Trophoblast cell (in vitro differentiated cells and primary cell): ENCODE data around the gene TAT.

ENCODE experiments used
- DNase-seq, 2 donors: peaks; one replicate each; pipeline ENCODE4 v3.0.0-alpha.2; 2016
- H2AFZ ChIP-seq: 2 replicates; pipeline ENCODE4 v1.6.1; 2013; ENCODE audit warnings: low read length, moderate library complexity, mild to moderate bottlenecking; ENCODE audit not compliant: insufficient read depth, poor library complexity
- H2AK5ac ChIP-seq: 2 replicates; pipeline ENCODE4 v1.6.1; 2013; ENCODE audit warnings: mild to moderate bottlenecking, low read length
- H2BK120ac ChIP-seq: 2 replicates; pipeline ENCODE4 v1.6.1; 2013; ENCODE audit warnings: low read length, mild to moderate bottlenecking, moderate library complexity; ENCODE audit not compliant: insufficient read depth, poor library complexity
- H2BK12ac ChIP-seq: 2 replicates; pipeline ENCODE4 v1.6.1; 2013; ENCODE audit warnings: mild to moderate bottlenecking, low read length, moderate library complexity
- H2BK5ac ChIP-seq: 2 replicates; pipeline ENCODE4 v1.6.1; 2013; ENCODE audit warnings: low read length, low read depth, moderate library complexity, mild to moderate bottlenecking; ENCODE audit not compliant: poor library complexity
- H3K14ac ChIP-seq: 2 replicates; pipeline ENCODE4 v1.6.1; 2013; ENCODE audit warnings: mild to moderate bottlenecking, low read length
- H3K18ac ChIP-seq: 2 replicates; pipeline ENCODE4 v1.6.1; 2013; ENCODE audit warnings: mild to moderate bottlenecking, low read length
- H3K23ac ChIP-seq: 2 replicates; pipeline ENCODE4 v1.6.1; 2013; ENCODE audit warnings: low read length
- H3K27ac ChIP-seq: 2 replicates; pipeline ENCODE4 v1.5.1; 2013; ENCODE audit warnings: low read depth, mild to moderate bottlenecking, inconsistent platforms, low read length, moderate library complexity
- H3K27me3 ChIP-seq: 2 replicates; pipeline ENCODE4 v1.6.1; 2013; ENCODE audit warnings: inconsistent platforms, mild to moderate bottlenecking, low read length, moderate library complexity; ENCODE audit not compliant: insufficient read depth
- H3K36me3 ChIP-seq, 2 experiments: 1 replicate in 1 of 2; 2 replicates in 1 of 2; pipeline ENCODE4 v1.6.1; 2013; ENCODE audit warnings: low read length in 2 of 2, mild to moderate bottlenecking in 2 of 2, moderate library complexity in 1 of 2; ENCODE audit not compliant: insufficient read depth in 2 of 2, control insufficient read depth in 1 of 2
- H3K4ac ChIP-seq: 2 replicates; pipeline ENCODE4 v1.6.1; 2013; ENCODE audit warnings: low read depth, mild to moderate bottlenecking, low read length, moderate library complexity
- H3K4me1 ChIP-seq, 2 experiments: 1 replicate in 1 of 2; 2 replicates in 1 of 2; pipeline ENCODE4 v1.6.1; 2013; ENCODE audit warnings: low read length in 2 of 2, mild to moderate bottlenecking in 2 of 2, moderate library complexity in 1 of 2; ENCODE audit not compliant: insufficient read depth in 2 of 2, control insufficient read depth in 1 of 2
- H3K4me2 ChIP-seq: 2 replicates; pipeline ENCODE4 v1.6.1; 2013; ENCODE audit warnings: inconsistent platforms, mild to moderate bottlenecking, low read length, moderate library complexity
- H3K4me3 ChIP-seq: 2 replicates; pipeline ENCODE4 v1.5.1; 2013; ENCODE audit warnings: mild to moderate bottlenecking, low read depth, low read length, inconsistent platforms
- H3K79me1 ChIP-seq: one replicate; pipeline ENCODE4 v1.6.1; 2013; ENCODE audit warnings: low read length
- H3K79me2 ChIP-seq: 2 replicates; pipeline ENCODE4 v1.6.1; 2013; ENCODE audit warnings: low read length, mild to moderate bottlenecking; ENCODE audit not compliant: control insufficient read depth, insufficient read depth, poor library complexity
- H3K9ac ChIP-seq: 2 replicates; pipeline ENCODE4 v1.6.1; 2013; ENCODE audit warnings: mild to moderate bottlenecking, low read length
- H3K9me3 ChIP-seq: 2 replicates; pipeline ENCODE4 v1.6.1; 2013; ENCODE audit warnings: low read depth, mild to moderate bottlenecking, control low read depth, inconsistent platforms, low read length; ENCODE audit not compliant: insufficient read depth
- H4K12ac ChIP-seq: 2 replicates; pipeline ENCODE4 v1.6.1; 2013; ENCODE audit warnings: low read depth, mild to moderate bottlenecking, low read length, moderate library complexity
- H4K8ac ChIP-seq: 2 replicates; pipeline ENCODE4 v1.6.1; 2013; ENCODE audit warnings: low read depth, mild to moderate bottlenecking, low read length, moderate library complexity
- H4K91ac ChIP-seq: one replicate; pipeline ENCODE4 v1.6.1; 2013; ENCODE audit warnings: low read depth, mild to moderate bottlenecking, low read length, moderate library complexity
- WGBS: extraction: QIAGEN DNeasy Blood & Tissue Kit; methylation state at CpG from one replicate; pipeline ENCODE4 v1.1.7; 2013; ENCODE audit warnings: missing lambda C conversion rate; ENCODE audit not compliant: insufficient read length, insufficient coverage; ENCODE audit errors: extremely low coverage; 5-methylcytosine and 5-hydroxymethylcytosine counted together

Gene TAT

DNA sequence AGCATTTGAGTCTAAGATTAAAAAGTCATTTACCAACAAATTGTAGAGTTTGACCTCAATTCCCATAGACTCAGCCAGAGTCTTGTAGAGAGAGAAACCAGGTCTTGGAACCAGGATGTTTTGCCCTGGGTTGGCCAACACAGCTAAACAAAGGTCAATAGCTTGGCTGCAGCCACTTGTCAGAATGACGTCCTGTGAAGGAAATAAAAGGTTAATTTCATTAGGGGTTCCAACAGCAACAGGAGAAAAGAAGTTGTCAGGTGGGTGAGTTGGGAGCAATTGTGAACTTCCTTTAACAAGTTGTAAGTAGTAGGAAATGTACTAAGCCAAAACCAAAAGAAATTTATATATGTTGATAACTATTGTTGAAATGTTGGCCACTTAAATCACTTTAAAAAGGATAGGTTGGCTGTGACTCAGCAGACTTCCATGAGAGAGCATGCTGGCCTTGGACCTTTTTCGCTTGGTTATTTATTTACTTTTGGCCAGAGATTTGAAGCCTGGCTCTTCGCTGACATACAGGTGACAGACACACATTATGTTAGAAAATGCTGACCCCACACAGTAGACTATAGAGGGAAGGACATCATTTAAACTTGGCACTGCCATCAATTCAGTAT is 4.3 kb downstream of the TAT start:
- Histone ChIP-seq H3K14ac (no peak overlapping the region), H3K23ac (no peak overlapping the region), H3K4me1 (no peaks in the 10 kb centered on the region), H3K9ac (no peak overlapping the region), H4K91ac (no peak overlapping the region), H3K4ac (no peak overlapping the region), H4K8ac (no peak overlapping the region), H3K9me3 (no peaks in the 10 kb centered on the region), H4K12ac (no peak overlapping the region), H3K36me3 (no peaks in the 10 kb centered on the region), H2AFZ (no peak overlapping the region), H3K4me2 (no peak overlapping the region), H3K18ac (no peak overlapping the region), H3K79me2 (no peaks in the 10 kb centered on the region), H3K79me1 (no peaks in the 10 kb centered on the region), H2BK5ac (no peak overlapping the region), H2BK12ac (no peak overlapping the region), H2BK120ac (no peak overlapping the region), H3K27me3 (no peaks in the 10 kb centered on the region), H3K27ac (no peak overlapping the region), H2AK5ac (no peak overlapping the region), H3K4me3 (no peak overlapping the region)
- DNase-seq = no peak
- no CpG with 5 or more reads among the region's 3 CpGs for WGBS

DNA sequence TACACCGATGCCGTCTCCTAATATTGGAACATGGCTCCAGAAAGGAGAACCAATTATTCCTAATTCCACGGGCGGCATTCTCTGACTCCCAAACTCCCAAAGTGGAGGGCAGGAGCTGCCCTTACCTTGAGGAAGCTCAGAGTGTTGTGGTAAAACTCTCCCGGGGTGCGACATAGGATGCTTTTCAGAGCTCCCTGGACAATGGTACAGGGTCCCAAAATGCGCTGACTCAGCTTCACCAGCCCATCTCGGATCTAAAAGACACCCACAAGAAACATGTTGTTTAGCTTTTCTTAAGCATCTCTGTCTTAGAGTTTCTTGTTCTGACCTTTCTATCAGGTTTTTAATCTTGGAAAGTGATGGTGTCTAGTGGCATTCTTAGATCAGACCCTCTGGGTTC is 6.7 kb downstream of the TAT start:
- Histone ChIP-seq H3K27ac (no peak overlapping the region), H3K18ac (no peak overlapping the region), H3K23ac (no peak overlapping the region), H3K4me1 (peaks cover 0 to 4% of the 10 kb centered on the region in 2 experiments), H4K91ac (no peak overlapping the region), H3K36me3 (no peaks in the 10 kb centered on the region), H3K9ac (no peak overlapping the region), H3K14ac (no peak overlapping the region), H4K8ac (no peak overlapping the region), H4K12ac (no peak overlapping the region), H2BK120ac (no peak overlapping the region), H2BK5ac (no peak overlapping the region), H2AFZ (no peak overlapping the region), H3K4me3 (no peak overlapping the region), H3K27me3 (no peaks in the 10 kb centered on the region), H3K4ac (no peak overlapping the region), H3K79me2 (no peaks in the 10 kb centered on the region), H2BK12ac (no peak overlapping the region), H2AK5ac (no peak overlapping the region), H3K9me3 (no peaks in the 10 kb centered on the region), H3K79me1 (no peaks in the 10 kb centered on the region), H3K4me2 (no peak overlapping the region)
- DNase-seq = no peak
- no CpG with 5 or more reads among the region's 8 CpGs for WGBS

DNA sequence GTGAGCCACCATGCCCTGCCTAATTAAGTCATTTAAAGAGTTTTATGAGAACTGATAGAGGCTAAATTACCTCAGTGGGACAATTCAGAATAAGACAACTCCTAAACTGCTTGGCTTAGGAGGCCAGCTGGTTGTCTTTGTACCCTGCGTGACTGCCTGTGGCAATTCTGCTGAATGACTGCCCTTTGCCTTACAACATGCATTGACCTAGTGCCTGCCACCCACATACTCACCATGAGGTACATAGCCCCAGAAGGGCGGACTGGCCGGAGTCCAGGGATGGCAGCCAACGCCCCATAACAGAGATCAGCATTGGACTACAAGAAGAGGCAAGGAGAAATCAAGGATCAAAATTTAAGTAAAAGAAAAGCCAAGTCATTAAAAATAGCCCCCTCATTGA is 7.3 kb downstream of the TAT start:
- DNase-seq = no peak
- Histone ChIP-seq H3K23ac (no peak overlapping the region), H2BK120ac (no peak overlapping the region), H3K27me3 (no peaks in the 10 kb centered on the region), H3K4me2 (no peak overlapping the region), H4K8ac (no peak overlapping the region), H3K14ac (no peak overlapping the region), H2BK5ac (no peak overlapping the region), H3K4me3 (no peak overlapping the region), H2AFZ (no peak overlapping the region), H3K4ac (no peak overlapping the region), H2BK12ac (no peak overlapping the region), H4K91ac (no peak overlapping the region), H3K4me1 (peaks cover 0 to 4% of the 10 kb centered on the region in 2 experiments), H3K36me3 (no peaks in the 10 kb centered on the region), H4K12ac (no peak overlapping the region), H3K79me1 (no peaks in the 10 kb centered on the region), H3K18ac (no peak overlapping the region), H3K27ac (no peak overlapping the region), H3K79me2 (no peaks in the 10 kb centered on the region), H3K9me3 (no peaks in the 10 kb centered on the region), H2AK5ac (no peak overlapping the region), H3K9ac (no peak overlapping the region)
- no CpG with 5 or more reads among the region's 4 CpGs for WGBS

DNA sequence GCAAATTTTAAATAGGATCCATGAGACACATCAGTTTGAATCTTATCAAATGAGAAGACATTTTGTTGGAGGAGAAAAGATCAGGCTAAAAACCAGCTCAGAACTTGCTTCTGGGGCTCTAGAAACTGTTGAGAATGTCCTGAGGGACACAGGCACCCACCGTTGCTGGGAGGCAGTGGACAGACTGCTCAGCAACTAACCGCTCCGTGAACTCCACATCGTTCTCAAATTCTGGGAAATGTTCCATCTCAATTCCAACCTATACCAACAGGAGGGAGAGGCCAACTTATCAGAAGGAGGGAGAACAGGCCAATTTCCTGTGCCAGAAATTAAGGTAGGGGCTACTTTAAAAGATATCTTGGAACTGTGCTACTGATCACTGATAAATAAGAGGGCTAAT is 8.3 kb downstream of the TAT start:
- Histone ChIP-seq H3K36me3 (no peaks in the 10 kb centered on the region), H4K91ac (no peak overlapping the region), H4K12ac (no peak overlapping the region), H3K4ac (no peak overlapping the region), H2AFZ (no peak overlapping the region), H3K4me1 (peaks cover 0 to 6% of the 10 kb centered on the region in 2 experiments), H3K14ac (no peak overlapping the region), H2BK12ac (no peak overlapping the region), H2BK5ac (no peak overlapping the region), H3K79me2 (no peaks in the 10 kb centered on the region), H3K9me3 (no peaks in the 10 kb centered on the region), H3K23ac (no peak overlapping the region), H3K9ac (no peak overlapping the region), H4K8ac (no peak overlapping the region), H2BK120ac (no peak overlapping the region), H3K18ac (no peak overlapping the region), H3K27ac (no peak overlapping the region), H3K79me1 (no peaks in the 10 kb centered on the region), H2AK5ac (no peak overlapping the region), H3K4me3 (no peak overlapping the region), H3K4me2 (no peak overlapping the region), H3K27me3 (no peaks in the 10 kb centered on the region)
- no CpG with 5 or more reads among the region's 4 CpGs for WGBS
- DNase-seq = no peak
